GM21723 (cell line): Measurements from ENCODE around the gene SELENOO.
A peak's percentile ranks its signal among the peaks of the same experiment; 100 is the strongest.
"Not testable (repeated sequence)": the region's sequence is repeated elsewhere in the genome, so short reads cannot be mapped to it uniquely, and the experiment has no call there.

ENCODE experiments used
- ATAC-seq: cut with Tn5 transposase; IDR thresholded peaks from one replicate; pipeline ENCODE4 v1.9.1; 2021; ENCODE audit warnings: mild to moderate bottlenecking, moderate library complexity; ENCODE audit not compliant: unreplicated experiment

SELENOO gene, protein sequence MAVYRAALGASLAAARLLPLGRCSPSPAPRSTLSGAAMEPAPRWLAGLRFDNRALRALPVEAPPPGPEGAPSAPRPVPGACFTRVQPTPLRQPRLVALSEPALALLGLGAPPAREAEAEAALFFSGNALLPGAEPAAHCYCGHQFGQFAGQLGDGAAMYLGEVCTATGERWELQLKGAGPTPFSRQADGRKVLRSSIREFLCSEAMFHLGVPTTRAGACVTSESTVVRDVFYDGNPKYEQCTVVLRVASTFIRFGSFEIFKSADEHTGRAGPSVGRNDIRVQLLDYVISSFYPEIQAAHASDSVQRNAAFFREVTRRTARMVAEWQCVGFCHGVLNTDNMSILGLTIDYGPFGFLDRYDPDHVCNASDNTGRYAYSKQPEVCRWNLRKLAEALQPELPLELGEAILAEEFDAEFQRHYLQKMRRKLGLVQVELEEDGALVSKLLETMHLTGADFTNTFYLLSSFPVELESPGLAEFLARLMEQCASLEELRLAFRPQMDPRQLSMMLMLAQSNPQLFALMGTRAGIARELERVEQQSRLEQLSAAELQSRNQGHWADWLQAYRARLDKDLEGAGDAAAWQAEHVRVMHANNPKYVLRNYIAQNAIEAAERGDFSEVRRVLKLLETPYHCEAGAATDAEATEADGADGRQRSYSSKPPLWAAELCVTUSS

DNA sequence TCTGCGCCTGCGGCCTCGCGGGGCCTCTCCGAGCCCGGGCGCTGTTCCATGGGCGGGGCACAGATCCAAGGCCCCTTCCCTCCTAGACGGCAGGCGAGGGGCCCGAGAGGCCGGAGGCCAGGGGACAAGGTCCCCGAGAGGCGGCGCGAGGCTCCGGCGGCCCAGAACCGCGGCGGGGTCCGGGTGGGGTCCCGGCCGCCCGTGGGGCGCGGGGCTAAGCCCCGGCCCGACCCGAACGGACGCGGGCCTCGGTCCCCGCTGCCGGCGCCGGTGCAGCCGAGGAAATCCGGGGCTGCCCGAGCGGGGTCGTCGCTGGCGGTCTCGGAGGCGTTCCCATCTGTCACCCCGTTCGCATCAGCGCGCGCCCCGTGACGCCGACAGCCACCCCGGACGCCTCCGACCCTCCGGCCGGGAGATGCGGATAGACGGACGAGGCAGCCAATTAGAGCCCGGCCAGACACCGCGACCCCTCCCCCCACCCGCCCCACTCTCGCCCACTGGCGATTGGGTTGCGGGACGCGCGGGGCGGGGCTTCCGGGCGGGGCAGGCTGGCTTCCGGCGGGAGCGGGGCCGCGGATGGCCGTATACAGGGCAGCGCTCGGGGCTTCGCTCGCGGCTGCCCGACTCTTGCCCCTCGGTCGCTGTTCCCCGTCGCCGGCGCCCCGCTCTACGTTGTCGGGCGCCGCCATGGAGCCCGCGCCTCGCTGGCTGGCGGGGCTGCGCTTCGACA is at the start of gene SELENOO:
Gene SELENOO (plus strand): TSS at position 551 of the 730 bp plus-strand sequence. CDS start 26 bp downstream, at position 577.
- peak; percentile 65 for ATAC-seq

DNA sequence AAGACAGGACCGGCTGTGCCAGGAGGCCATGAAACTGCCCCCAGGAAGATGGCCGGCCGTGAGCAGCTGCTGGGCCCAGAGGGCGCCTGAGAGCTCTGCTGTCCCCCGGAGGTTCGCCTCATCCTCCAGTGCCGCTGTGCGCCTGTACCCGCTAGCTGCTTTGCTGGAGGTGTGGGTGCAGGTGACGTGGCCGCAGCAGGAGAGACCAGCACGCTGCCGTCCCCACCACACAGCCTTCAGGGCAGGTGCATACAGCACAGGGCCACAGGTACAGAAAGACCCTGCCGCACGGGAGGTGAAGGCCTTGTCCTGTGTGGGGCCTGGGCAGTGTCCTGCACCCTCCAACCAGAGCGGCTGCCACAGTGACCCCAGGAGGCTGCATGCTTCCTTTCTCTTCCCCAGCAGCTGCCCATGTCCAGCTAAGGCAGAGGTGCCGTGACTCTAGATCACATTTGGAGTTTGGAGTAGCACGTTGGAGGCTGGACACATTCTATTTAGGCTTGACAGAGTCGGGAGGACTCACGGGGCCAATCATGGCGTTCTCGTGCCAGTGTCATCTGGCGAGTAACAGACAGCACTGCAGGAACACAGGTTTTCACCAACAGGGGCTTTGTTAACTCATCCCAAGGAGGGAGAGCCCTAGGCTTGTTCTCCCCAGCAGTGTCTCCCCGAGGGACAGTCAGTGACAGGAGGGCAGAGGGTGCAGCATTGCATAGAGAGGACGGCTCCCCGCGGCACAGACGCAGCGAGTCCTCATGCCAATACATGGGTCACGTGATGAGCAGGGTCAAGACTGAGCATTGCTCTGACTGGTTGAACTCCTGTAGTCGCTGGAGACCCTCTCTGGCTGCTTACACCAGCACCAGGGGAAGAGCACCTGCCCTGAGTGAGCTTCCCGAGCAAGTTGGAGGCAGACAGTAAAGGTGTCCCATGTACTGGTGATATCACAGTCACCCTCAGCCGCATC is 49.0 kb upstream of the SELENOO start:
- ATAC-seq: no peak

DNA sequence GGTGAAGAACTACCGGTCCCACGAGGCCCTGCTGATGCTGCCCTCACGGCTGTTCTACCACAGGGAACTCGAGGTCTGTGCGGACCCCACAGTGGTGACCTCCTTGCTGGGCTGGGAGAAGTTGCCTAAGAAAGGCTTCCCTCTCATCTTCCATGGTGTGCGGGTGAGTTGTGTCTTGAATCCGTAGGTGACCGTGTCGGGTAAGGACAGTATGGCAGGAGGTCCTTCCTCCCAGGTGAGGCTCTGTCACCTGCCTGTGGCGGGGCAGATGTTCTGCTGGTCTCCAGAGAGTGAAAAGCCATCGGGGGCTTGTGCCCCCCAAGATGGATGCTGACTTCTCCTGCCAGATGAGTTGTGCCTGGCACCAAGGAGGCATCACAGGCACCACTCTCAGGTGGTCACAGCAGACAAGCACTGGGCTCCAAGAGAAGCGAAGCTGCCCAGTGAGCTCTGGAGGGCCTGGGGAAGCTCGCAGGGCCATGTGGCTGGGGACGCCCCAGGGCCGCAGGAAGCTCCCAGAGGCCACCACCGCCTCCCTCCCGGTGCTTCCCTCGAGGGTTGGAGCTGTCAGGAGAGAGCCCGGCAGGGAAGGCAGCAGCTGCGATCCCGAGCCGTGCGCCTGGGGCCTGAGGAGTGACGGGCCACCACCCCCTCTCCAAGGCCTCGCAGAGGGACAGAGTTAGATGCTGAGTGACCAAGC is 47.6 kb upstream of the SELENOO start:
- ATAC-seq: no peak

DNA sequence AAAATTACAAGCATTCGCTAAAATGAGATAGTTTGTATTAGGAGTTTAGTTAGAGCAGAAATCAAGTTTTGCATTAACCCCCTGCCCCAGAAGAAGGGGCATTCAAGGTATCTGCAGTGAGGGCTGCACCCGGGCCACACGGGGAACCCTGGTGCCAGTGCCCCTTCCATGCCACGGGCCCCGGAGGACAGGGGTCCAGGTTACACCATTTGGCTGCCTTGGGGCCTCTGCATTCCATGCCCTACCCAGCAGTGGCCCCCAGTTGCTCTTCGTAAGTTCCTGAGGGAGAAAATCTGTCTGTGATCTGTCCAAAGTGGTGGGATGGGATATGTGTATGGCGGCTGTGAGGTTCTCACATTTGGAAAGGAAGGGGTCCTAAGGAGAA is 47.1 kb upstream of the SELENOO start:
- no peak for ATAC-seq

DNA sequence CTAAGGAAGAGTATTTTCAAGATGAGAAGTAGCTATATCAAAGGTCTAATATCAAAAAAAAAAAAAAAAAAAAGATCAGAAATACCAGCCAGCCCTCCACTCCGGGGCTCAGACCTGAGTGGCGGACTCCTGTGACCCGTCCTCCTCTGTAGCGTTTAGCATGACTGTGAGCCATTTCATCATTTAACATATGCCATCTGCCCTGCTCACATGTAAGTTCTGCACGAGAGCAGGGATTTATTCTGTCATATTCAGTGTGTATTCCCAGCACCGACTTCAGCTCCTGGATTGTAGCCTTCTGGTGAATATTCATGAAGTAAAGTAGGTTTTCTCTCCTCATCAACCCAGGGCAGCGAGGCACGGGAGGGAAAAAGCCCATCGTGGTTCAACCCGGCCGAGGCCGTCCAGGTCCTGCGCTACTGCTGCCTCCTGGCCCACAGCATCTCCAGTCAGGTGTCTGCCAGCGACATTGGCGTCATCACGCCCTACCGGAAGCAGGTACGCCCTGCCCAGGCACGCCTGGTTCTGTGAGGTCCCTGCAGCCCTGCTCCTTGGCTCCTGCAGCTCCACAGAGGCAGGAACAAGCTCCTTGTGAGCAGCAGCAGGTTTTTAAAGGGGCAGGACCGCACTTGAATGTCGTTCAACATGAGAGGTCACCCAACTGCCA is 43.0 kb upstream of the SELENOO start:
- ATAC-seq: no peak

DNA sequence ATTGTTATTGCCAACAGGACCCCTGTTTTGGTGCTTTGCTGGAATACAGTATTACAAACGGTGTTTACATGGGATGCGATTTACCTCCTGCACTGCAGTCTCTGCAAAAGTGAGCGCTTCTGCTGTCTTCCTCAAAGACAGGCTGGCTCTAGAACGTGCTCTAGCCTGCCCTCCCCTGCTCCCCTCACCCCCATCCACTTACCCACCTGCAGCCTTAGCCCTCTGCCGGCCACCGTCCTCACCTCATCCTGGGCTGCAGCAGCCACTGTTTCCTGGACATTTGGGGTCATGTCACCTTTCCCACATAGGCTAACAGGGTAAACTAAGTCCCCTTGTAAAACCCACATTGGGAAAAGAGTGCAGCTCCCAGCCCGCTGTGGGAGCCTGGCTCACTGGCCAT is 39.9 kb upstream of the SELENOO start:
- no peak for ATAC-seq

DNA sequence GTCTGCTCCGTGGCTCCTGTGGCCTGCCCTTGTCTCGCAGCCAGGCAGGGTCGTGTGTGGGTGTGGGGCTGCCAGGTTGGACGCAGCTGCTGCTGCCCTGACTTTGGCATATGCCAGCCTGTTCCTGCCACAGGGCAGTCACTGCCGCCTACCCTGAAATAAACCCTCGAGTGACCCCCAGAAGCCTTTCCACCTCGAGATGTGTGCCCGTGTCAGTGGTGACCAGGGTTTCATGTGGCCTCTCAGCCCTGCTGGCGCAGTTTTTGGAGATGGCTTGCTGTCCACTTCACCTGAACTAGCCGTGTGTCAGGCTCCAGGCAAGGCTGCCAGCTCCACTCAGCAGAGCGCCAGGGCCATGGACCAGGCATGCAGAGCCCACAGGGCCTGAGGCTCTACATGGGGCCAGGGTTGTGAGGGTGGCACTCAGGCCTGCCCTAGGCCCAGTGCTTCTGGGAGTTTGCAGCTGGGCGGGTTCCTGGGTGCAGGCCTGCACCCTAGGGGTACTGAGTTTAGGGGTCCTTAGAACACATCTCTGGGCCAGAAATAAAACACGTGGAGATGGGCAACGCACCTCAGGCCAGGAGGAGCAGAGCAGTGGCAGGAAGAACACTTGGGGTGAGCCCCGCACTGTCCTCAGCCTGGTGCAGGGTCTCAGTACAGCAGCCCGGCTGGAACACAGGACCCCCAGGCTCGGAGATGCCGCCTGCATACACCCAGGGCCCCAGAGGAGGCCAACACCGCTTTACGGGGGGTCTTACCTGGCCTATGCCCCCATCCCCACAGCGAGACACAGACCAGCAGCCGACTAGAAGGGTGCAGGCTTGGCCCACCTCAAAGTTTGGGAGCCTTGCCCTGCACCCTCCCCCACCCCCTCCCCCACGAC is 39.1 kb upstream of the SELENOO start:
- ATAC-seq: no peak

DNA sequence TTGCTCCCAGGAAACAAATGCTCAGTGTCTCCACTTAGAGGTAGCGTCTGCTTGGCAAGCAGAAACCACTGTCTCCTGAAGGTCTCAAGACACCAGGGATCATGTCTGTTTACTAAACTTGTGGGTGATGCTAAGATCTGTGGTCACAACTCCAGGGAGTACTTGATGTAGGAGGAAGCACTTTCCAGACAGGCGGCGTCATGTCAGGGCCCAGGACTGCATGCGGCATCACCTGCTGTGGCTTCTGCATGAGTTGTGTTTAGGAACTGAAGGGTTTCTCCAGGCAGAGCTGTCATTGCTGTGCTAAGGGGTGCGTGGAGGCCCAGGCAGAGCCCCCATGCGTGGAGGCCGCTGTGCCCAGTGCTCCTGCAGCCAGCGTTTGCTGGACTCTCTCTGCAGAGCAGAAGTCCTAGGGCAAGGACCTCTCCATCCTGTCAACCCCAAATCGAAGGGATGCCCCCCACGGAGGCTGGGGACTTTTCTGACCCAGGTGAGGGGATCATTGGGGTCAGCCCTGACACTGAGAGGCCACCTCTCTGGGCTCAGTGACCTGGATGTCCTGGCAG is 38.3 kb upstream of the SELENOO start:
- ATAC-seq: no peak

DNA sequence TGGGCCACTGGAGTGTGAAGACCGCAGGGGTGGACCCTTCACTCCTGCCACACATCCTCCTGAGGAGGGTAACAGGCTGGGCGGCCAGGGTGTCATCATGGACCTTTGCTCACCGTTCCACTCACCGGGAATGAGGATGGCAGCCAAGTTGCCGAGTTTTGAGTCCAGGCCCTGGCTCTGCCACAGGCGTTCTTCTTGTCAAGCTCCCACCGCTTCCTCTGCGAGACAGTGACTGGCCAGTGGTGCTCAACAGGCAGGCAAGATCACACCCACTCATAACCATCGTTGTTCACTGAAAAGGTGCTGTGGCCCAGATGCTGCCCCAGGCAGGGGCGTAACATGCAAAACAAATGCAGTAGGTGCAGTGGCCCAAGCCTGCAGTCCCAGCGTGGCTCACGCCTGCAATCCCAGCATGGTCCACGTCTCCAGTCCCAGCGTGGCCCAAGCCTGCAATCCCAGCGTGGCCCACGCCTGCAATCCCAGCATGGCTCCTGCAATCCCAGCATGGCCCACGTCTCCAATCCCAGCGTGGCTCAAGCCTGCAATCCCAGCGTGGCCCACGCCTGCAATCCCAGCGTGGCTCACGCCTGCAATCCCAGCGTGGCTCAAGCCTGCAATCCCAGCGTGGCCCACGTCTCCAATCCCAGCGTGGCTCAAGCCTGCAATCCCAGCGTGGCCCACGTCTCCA is 35.2 kb upstream of the SELENOO start:
- ATAC-seq: no peak

DNA sequence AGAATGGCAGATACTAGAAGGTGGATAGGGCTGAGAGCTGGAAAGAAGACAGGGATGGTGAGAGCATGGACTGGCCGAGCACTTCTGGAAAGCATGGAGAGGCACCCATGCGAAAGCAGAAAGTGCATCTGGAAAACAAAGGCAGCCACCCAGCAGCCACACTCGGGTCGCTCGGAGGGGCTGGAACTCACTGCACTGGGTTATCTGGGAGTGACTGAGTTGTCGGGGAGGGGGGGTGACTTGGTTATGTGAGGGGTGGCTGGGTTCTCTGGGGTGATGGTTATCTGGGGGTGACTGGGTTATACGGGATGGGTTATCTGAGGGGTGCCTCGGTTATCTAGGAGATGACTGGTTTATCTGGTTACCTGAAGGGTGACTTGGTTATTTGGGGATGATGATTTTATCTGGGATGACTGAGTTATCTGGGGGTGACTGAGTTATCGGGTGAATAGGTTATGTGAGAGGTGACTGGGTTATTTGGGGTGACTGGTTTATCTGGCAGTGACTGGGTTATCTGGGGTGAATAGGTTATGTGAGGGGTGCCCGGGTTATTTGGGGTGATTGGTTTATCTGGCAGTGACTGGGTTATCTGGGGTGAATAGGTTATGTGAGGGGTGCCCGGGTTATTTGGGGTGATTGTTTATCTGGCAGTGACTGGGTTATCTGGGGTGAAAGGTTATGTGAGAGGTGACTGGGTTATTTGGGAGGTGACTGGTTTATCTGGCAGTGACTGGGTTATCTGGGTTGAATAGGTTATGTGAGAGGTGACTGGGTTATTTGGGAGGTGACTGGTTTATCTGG is 32.9 kb upstream of the SELENOO start:
- ATAC-seq: no peak

DNA sequence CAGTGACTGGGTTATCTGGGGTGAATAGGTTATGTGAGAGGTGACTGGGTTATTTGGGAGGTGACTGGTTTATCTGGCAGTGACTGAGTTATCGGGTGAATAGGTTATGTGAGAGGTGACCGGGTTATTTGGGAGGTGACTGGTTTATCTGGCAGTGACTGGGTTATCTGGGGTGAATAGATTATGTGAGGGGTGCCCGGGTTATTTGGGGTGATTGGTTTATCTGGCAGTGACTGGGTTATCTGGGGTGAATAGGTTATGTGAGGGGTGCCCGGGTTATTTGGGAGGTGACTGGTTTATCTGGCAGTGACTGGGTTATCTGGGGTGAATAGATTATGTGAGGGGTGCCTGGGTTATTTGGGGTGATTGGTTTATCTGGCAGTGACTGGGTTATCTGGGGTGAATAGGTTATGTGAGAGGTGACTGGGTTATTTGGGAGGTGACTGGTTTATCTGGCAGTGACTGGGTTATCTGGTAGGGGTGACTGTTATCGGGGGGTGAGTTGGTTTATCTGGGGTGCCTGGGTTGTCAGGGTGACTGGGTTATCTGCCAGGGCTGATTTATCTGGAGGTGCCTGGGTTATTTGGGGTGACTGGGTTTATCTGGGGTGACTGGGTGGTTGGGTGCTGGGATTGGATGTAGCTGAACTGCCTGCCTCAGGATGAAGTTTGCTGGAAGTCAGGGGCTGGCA is 32.2 kb upstream of the SELENOO start:
- ATAC-seq: not testable (repeated sequence)

DNA sequence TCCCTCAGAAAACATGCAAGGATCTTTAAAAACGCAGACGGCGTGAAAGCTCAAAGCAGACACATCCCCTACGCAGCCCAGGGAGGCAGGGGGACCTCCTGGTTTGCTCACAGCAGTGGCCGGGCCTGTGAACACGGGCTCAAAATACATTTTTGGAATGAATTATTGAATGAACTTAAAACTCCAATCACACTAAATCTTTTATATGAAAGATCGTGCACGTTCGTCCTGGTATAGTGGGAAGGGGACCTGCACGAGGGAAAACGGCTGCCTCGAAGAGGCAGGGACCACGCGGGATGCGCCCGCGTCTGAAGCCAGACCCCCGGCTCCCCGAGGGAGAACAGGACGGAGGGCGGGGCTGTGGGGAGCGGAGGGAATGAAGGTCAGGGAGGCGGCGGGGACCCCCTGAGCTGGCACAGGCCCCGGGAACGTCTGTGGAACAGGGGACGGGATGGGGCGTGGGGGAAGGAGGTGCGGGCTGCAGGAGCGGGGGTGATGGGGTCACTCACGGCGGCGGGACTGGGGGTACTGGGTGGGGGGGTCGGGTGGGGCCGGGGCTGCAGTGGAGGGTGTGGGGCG is 31.5 kb upstream of the SELENOO start:
- ATAC-seq: no peak

DNA sequence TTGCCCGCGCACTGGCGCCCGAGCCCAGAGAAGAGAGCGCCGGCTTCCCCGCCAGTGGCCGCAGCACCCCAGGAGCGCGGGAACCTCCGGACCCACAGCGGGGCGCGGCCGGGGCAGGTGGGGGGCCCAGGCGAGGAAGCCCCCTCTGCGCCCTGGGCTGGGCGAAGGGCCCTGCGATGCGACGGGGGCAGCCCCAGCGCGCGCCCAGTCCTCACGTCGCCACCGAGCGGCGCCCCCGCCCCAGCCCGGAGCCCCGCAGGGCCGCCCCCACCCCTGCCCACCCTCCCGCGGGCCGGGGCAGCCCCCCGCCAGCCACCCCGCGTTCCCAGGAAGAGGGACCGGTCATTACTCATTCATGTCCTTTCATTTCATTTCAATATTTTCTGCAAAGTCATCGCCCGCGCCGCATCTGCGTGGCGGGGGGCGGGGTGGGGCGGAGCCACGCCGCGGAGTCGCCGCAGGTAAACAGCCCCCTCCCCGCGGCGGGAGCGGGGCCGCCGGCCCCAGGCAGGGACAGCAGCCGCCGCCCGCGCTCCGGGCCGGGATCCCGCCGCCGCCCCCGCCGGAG is 31.0 kb upstream of the SELENOO start:
- no peak for ATAC-seq

DNA sequence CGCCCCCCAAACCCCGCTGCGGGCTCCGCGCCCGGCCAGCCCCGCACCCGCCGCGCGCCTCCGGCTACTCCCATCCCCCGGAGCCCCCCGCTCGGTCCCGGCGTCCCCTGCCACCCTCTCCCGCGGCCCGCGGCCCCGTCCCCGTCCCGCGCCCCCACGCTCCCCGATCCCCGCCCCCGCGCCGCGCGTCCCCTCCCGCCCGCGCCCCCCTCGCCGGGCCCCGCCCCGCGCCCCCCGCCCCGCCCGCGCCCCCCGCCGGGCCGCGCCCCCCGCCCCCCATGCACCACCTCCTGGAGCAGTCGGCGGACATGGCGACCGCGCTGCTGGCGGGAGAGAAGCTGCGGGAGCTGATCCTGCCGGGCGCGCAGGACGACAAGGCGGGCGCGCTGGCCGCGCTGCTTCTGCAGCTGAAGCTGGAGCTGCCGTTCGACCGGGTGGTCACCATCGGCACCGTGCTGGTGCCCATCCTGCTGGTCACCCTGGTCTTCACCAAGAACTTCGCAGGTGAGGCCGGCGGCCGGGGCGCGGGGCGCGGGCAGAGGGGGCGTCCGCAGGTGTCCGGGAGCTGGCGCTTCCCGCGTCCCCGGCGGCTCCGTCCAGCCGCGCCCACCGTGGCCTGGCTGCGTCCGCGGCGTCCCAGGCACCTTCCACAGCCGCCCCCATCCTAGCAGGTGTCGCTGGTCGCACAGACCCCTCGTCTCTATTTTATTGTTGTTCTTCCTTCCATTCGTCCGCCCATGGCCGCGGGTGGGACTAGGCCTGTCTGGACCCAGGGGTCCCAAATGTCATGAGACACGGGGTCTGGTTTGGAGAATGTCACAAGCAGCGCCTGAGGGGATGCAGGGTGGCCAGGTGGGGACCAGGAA is 30.1 kb upstream of the SELENOO start, which contains the start of gene PANX2:
Gene PANX2 (plus strand): TSS at position 279 of the 866 bp plus-strand sequence. CDS start 0 bp downstream, at position 279.
- ATAC-seq: no peak
